HEK293 (cell line): ENCODE data around the gene ERP44.

Source experiments
- CTCF ChIP-seq: fragments of 450-650 bp; formaldehyde crosslinking; IDR thresholded peaks from 2 replicates; pipeline ENCODE4 v1.5.1; 2016; ENCODE audit warnings: missing biosample characterization, missing genetic modification characterization
- REST ChIP-seq: fragments of 450-650 bp; formaldehyde crosslinking; IDR thresholded peaks from 2 replicates; pipeline ENCODE4 v1.5.1; 2016; ENCODE audit warnings: missing biosample characterization, missing genetic modification characterization
- TRIM28 ChIP-seq: IDR thresholded peaks from 2 replicates; pipeline ENCODE4 v1.6.1; 2011; ENCODE audit warnings: low read length, control low read depth, borderline replicate concordance
- ZNF133 ChIP-seq: fragments of 450-650 bp; formaldehyde crosslinking; IDR thresholded peaks from 2 replicates; pipeline ENCODE4 v1.5.1; 2016; ENCODE audit warnings: missing biosample characterization, missing genetic modification characterization
- ZNF514 ChIP-seq: fragments of 450-650 bp; formaldehyde crosslinking; IDR thresholded peaks from 2 replicates; pipeline ENCODE4 v1.5.1; 2016; ENCODE audit warnings: missing biosample characterization, missing genetic modification characterization
- TF ChIP-seq, protein P1 (sequence below): fragments of 450-650 bp; formaldehyde crosslinking; IDR thresholded peaks from 2 replicates; pipeline ENCODE4 v1.5.1; 2016; ENCODE audit warnings: missing biosample characterization, missing genetic modification characterization
- TF ChIP-seq, protein P2 (sequence below): IDR thresholded peaks from 2 replicates; pipeline ENCODE4 v1.6.1; 2011; ENCODE audit warnings: mild to moderate bottlenecking, low read depth, low read length, borderline replicate concordance
- TF ChIP-seq, protein P3 (sequence below): fragments of 450-650 bp; formaldehyde crosslinking; IDR thresholded peaks from 2 replicates; pipeline ENCODE4 v1.5.1; 2016; ENCODE audit warnings: missing biosample characterization, missing genetic modification characterization

GRCh38 chr9:100082782-100083181, 16.0 kb downstream of the ERP44 start:
- TF ChIP-seq, protein P1, sequence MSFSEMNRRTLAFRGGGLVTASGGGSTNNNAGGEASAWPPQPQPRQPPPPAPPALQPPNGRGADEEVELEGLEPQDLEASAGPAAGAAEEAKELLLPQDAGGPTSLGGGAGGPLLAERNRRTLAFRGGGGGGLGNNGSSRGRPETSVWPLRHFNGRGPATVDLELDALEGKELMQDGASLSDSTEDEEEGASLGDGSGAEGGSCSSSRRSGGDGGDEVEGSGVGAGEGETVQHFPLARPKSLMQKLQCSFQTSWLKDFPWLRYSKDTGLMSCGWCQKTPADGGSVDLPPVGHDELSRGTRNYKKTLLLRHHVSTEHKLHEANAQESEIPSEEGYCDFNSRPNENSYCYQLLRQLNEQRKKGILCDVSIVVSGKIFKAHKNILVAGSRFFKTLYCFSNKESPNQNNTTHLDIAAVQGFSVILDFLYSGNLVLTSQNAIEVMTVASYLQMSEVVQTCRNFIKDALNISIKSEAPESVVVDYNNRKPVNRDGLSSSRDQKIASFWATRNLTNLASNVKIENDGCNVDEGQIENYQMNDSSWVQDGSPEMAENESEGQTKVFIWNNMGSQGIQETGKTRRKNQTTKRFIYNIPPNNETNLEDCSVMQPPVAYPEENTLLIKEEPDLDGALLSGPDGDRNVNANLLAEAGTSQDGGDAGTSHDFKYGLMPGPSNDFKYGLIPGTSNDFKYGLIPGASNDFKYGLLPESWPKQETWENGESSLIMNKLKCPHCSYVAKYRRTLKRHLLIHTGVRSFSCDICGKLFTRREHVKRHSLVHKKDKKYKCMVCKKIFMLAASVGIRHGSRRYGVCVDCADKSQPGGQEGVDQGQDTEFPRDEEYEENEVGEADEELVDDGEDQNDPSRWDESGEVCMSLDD (tag by site-specific recombination) = no peak
- no peak for TF ChIP-seq CTCF (tag by site-specific recombination)
- no peak for TF ChIP-seq TRIM28
- TF ChIP-seq, protein P2, sequence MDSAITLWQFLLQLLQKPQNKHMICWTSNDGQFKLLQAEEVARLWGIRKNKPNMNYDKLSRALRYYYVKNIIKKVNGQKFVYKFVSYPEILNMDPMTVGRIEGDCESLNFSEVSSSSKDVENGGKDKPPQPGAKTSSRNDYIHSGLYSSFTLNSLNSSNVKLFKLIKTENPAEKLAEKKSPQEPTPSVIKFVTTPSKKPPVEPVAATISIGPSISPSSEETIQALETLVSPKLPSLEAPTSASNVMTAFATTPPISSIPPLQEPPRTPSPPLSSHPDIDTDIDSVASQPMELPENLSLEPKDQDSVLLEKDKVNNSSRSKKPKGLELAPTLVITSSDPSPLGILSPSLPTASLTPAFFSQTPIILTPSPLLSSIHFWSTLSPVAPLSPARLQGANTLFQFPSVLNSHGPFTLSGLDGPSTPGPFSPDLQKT = no peak
- TF ChIP-seq, protein P3, sequence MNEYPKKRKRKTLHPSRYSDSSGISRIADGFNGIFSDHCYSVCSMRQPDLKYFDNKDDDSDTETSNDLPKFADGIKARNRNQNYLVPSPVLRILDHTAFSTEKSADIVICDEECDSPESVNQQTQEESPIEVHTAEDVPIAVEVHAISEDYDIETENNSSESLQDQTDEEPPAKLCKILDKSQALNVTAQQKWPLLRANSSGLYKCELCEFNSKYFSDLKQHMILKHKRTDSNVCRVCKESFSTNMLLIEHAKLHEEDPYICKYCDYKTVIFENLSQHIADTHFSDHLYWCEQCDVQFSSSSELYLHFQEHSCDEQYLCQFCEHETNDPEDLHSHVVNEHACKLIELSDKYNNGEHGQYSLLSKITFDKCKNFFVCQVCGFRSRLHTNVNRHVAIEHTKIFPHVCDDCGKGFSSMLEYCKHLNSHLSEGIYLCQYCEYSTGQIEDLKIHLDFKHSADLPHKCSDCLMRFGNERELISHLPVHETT = no peak
- TF ChIP-seq REST (tag by site-specific recombination) = no peak
- no peak for TF ChIP-seq ZNF133 (tag by site-specific recombination)
- no peak for TF ChIP-seq ZNF514 (tag by site-specific recombination)
